ENCODE measurements around the gene ANKRD13C.

ANKRD13C gene

DNA sequence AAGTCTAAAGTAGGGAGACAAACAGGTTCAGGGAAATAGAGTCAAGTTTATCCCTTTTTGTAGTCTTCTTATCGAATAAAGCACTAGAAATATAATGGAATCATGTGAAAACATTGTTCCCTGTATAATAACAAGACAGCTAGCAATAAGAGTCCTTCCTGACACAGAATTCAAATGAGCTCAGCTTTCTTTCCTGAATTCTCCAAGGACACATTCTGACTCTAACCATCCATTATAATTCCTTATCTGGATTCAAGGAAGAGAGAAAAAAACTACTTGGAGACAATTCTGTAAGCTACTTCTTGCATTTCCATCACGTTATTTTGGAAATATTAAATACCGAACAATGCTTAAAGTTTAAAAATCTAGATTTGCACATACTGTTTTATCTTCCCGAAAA lies 58.8 kb downstream of the ANKRD13C start:
- DNase-seq (ENCODE audit: low read depth), result no peak

DNA sequence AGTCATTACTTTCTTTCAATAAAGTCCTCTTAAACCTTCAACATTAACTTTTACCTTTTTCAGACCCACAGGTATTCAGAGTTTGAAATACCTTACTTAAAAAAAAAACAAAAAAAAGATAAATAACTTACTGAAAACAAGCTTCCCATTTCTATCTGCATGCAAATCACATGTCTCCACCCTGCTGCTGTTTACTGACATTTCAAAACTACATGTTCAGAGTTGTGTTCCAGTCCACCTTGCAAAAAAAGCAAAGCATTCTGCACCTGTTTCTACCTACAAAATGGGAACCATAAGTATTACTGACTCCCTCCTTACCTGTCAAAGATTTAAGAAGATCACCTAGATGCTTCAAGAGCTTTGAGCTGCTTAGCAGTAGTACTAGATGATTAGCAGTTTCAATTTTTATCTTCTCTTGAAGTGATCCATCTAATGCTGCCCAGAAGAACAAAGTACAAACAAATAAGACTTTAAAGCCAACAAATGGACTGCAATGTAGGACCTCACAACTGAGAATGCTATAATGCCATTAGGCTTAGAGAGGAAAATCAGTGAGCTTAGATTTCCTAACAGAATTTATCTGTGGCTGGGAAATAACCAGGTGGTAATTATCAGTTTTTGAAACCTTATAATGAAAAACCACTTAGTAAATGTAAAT lies 61.2 kb downstream of the ANKRD13C start:
- DNase-seq (ENCODE audit: low read depth), result no peak

DNA sequence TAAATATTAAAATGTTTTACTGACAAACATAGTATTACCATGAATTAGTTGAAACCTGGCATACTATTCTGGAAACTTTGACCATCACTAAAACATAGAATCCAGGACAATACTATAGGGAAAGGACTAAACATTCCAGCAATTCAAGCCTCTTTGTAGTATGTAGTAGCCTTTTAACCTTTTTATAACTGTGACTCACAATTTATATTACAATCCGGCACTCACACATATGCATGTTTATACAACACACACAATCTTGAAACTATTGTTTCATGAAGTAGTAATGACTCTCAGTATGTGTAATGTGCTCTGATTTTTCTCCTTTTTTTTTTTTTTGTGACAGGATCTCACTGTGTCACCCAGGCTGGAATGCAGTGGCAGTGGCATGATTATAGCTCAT lies 64.3 kb downstream of the ANKRD13C start:
- no peak for DNase-seq (ENCODE audit: low read depth)

DNA sequence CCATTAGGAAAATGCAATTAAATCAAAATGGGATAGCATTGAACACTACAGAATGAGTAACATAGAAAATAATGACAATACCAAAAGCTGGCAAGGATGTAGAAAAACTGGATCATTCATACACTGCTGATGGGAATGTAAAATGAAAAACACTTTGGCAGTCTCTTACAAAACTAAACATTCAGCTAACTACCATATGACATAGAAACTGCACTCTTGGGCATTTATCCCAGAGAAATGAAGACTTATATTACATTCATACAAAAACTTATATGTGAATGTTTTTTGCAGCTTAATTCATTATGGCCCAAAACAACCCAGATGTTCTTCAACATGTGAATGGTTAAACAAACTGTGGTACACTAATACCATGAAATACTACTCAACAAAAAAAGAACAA lies 66.4 kb downstream of the ANKRD13C start:
- DNase-seq (ENCODE audit: low read depth), result no peak

DNA sequence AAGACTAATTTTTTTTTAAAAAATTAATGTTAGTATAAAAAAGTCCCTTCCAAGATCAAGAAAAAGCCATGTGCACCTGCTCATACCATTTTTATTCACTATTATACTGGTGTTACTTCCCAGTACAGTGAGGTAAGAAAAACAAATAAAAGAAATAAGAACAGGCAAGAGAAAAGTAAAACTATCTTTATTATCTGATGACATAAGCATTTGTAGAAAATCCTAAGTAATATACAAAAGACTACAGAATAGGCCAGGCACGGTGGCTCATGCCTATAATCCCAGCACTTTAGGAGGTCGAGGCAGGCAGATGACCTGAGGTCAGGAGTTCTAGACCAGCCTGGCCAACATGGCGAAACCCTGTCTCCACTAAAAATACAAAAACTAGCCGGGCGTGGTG lies 68.1 kb downstream of the ANKRD13C start:
- DNase-seq (ENCODE audit: low read depth), result no peak

DNA sequence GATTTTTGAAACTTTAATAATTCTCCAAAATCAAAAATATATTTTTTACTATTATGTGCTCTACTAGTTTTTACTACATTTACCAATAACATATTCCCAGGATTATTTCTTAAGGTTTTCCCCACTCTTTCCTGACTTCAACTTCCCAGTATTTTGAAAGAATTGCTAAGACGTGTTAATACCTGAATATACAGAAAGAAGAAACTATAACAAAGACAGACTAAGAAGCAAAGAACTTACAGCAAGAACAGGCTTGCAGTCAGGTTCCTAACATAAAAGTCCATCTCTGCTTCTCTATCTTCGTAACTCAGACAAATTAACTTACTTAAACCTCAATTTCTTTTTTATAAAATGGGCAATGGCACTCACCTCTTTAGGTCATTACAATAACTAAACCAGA lies 70.2 kb downstream of the ANKRD13C start:
- DNase-seq (ENCODE audit: low read depth), result no peak

DNA sequence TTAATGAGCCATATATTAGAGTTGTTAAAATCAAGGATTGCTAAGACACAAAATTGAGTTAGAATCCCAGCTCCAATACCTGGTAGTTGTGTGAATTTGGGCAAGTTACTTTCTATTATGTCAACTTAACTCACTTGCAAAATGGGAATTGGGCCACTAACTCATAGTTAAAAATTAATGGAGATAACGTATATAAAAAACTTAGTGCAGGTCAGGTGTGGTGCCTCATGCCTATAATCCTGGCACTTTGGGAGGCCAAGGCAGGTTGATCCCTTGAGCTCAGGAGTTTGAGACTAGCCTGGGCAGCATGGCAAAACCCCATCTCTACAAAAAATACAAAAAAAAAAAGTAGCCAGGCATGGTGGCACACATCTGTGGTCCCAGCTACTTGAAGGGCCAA lies 75.8 kb downstream of the ANKRD13C start:
- no peak for DNase-seq (ENCODE audit: low read depth)

DNA sequence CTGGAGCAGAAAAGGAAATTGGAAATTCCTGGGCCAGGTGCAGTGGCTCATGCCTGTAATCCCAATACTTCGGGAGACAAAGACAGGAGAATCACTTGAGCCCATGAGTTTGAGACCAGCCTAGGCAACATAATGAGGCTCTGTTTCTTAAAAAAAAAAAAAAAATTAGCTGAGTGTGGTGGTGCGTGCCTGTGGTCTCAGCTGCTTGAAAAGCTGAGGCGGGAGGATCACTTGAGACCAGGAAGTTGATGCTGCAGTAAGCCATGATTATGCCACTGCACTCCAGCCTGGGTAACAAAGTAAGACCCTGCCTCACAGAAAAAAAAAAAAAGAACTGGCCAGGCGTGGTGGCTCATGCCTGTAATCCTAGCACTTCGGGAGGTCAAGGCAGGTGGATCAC lies 76.6 kb downstream of the ANKRD13C start:
- DNase-seq (ENCODE audit: low read depth), result no peak

DNA sequence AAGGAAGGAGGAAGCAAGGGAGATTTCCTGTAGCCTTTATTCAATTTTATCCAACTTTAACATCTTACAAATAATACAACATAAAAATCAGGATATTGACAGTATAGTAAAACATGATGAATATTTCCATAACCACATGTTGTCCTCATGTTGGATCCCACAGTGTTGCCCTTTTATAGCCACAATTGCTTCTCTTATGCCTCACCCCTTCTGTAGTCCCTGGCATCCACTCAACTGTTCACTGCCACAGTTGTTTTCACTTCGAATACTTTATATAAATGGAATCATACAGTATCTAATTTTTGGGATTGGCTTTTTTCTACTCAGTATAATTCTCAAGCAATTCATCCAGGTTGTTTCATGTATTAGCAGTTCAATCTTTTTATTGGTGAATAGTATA lies 88.6 kb downstream of the ANKRD13C start:
- no peak for DNase-seq (ENCODE audit: low read depth)

DNA sequence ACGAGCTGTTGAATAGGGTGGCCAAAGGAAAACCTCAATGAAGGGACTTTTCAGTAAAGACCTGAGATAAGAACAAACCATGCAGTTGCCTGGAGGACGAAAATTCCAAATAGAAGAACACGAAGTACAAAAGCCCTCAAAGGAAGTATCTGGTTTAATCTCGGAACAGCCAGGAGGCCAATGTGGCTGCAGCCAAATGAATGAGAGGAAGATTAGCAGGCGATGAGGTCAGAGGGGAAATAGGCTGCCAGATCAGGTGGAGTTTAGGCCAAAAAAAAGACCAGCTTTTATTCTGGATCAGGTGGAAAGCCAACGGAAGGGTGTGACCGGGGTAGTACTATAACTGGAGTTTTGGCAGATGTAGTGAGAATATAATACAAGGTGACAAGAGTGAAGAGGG lies 89.7 kb downstream of the ANKRD13C start:
- no peak for DNase-seq (ENCODE audit: low read depth)

DNA sequence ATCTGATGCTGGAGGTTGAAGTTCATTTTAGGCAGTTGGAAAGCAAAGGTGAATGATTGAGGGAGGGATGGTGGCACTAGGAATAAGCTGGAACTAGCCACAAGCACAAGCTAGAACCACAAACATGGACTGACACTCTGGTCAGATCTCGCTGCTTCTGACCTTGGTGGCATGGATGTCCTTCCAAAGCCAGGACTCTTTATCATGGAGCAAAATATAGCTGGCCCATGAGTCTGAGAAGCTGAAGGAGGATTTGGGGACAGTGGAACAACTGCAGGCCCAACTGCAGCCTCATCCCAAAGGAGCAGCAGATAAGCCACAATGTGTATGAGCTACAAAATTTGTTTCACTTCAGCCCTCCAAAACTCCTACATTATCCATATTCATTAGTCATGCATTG lies 97.9 kb downstream of the ANKRD13C start:
- DNase-seq (ENCODE audit: low read depth), result no peak

DNA sequence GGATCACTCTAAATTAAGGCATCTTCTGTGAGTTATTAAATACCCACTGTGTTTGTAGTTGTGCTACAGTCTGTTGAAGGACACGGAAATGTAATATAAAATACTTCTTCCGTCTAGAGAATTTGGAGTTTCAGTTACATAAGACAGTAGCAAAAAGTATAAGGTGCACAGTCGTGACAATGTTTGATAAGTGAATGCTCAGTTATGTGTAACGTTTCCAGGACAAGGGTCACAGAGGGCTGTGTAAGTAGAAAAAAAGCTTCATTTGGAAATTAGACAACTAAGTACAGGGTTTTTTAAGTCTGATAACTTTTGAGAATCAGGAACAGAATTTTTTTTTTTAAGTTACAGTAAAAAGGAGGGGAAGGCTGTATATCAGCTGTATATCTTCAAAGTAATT lies 105.8 kb downstream of the ANKRD13C start:
- DNase-seq (ENCODE audit: low read depth), result no peak

DNA sequence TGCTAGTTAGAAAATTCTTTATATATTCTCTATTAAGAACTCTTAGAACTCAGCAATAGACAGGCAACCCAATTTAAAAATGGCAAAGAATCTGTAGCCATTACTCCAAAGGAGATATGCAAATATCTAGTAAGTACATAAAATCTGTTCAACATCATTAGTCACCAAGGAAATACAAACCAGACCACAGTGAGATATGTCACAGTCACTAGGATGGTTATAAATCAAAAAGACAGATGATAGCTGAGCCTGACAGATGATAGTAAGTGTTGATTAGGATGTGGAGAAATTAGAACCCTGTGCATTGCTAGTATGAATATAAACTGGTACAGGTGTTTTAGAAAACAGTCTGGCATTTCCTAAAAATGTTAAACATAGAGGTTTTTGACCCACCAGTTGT lies 106.8 kb downstream of the ANKRD13C start:
- DNase-seq (ENCODE audit: low read depth), result no peak

DNA sequence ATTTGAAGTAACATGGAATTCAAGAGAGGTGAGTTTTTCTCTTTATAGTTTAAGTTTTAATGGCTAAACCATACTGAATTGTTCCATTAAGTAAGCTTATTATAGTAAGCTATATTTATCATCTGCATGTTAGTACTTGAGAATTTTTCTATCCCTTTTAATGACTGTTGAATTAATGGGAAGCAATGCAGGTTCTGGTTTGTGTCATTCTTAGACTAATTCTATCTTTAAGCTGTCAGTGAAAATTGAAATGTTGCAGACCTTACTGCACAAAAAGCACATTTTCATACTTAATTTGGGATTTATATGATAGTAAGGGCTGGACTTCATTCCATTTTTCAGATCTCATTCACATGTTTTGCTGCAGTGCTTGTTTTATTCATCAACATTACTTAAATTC lies 107.4 kb downstream of the ANKRD13C start:
- DNase-seq (ENCODE audit: low read depth), result no peak

DNA sequence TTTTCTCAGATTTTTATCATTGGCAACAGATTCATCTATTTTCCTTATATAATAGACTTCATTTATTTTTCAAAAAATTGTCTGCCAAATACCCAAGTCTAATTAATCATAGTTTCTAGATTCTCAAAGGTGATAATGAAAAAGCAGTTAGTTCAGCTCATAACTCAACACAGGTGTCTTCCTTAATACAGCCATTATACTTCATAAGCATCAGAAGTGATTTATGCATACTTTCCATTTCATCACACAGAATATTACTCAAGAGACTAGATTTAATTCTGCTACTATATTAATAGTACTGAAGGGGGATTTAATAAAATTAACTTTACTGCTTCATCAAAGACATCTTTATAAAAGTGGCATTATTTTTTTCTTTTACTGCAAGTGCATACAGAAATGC lies 114.6 kb downstream of the ANKRD13C start:
- DNase-seq (ENCODE audit: low read depth), result no peak

DNA sequence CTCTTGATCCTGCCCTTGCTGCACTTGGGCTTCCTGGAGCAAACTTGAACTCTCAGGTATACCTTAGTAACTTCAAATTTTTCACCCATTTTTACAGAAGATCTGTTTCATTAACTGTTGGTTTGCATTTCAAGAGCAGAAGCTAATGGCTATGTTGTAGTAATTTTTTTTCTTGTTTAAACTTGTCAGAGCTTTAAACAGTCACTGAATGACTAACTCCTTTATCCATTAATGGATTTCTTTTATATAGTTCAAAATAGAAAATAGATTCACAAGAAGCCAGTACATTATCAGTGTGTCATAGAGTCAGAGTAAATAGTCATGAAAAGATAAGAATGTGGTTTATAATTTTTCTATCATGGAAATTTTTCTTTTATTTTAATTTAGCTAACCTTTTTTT lies 119.8 kb downstream of the ANKRD13C start:
- no peak for DNase-seq (ENCODE audit: low read depth)

DNA sequence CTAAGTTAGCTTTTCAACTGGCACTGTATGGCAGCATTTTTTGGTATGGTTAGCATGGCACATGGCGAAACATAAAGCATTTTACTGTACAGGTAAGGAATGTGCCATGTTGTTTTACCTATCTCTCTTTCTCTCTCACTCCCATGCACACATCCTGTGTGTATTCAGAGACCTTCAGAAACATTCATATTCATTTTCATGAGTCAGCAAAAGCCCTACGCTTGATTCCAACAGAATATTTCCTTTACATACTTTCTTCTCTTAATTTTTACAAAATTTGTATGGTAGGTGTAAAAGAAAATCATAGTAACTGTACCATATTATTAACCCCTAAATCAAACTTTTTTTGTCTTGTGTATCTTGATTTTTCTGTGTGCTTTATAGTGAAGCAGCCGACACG lies 123.0 kb downstream of the ANKRD13C start:
- DNase-seq (ENCODE audit: low read depth), result no peak

DNA sequence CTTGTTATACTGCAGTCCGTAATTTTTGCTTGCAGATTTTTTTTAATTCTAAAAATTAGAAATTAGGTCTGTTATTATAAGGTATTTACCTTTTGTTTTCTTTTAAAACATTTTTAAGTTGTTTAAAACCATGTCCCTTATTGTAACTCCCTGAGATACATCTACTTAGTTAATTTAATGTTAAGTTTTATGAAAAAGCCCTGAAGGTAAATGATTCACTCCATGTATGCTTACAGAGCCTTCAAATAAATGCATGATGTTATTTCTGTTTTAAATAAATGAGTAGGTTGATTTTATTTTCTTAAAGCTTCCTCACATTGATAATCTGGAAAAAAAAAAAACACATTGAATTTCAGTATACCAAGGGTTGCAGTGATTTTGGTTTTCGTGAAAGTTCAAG lies 125.9 kb downstream of the ANKRD13C start:
- no peak for DNase-seq (ENCODE audit: low read depth)

DNA sequence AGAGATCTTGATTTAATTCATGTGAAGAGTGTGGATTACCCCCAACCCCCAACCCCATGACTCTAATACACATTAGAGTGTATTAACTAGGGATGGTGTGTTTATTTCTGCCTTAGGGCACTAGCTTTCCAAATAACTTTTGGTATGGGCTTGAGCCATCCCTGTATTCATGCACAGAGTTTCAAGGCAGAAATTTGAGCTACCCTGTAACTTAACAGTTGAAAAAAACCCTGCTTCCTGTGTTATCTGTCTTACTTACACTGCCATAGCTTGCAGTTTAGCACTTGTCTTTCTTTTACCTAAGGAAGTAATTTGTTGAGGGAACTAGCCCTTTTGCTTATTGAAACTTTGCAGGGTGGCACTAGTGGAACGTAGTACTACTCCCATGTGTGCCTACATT lies 127.1 kb downstream of the ANKRD13C start:
- no peak for DNase-seq (ENCODE audit: low read depth)

DNA sequence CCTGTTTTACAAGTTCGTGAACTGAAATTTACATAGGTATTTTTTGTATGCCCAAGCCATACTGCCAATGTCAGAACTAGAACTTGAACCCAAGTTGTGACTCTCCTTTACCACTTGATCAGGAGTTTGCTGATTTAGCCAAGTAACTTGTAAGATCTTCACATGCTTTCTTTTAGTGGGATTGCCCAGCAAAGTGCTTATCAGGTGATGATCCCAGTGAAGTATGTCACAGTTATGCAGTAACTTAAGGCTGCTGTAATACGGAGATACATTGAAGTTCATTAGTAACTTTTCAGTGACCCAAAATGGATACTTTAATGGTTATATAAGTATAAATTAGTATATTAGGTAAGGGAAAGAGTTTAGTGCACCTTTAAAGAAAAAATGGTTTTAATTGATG lies 129.6 kb downstream of the ANKRD13C start:
- DNase-seq (ENCODE audit: low read depth), result no peak

DNA sequence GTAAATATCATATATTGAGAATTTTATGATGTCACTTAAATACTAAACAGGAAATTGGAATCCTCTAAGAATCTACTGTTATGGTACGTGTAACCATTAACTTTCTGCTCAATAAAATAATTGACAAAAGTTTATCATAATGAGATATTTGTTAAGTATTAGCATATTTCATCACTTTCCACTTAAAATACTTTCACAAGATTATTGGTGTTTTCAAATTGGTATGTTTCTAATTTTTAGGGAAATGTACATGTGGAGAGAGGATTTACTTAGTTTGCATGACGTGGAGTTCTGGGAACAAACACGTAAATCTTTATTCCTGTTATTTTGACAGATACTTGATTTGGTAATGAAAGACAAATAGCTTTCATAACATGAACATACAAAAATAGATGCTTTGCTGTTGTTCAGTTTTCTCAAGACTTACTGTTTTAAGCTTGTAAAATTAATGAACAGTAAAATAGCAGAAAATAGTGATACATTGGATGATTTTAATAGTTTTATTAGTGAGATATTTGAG lies 131.7 kb downstream of the ANKRD13C start:
- no peak for DNase-seq (ENCODE audit: low read depth)

DNA sequence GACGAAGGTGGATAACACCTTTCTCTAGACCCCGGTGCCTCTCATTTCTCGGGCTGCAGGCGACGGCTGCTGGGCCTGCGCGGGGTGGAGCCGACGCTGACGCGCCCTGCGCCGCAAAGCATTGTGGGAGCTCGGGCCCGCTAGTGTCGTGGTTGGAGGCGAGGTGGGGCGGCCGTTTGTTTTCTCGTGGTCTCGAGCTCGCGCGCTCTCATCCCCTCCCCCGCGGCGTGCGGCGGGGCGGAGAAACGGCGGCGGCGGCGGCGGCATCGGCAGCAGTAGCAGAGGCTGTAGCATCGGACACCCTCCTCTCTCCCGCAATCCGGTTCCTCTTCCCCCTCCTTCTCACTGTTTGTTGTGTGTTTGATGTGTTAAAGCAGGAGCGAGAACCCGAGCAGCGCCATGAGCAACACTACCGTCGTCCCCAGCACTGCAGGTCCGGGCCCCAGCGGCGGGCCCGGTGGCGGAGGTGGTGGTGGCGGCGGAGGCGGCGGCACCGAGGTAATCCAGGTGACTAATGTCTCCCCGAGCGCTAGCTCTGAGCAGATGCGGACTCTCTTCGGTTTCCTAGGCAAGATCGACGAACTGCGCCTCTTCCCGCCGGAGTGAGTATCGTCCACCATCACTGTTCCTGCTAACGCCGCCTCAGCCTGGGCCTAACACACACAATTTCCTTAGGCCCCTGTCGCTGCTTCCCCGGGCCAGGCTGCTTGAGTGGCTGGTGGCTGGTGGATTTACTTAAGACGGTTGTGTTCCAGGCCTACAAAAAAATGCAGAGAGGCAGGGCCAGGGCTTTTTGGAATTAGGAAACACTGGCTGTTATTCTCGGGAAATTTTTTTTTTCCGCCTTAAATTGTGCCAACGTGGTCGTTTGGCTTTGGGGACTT lies 133.0 kb downstream of the ANKRD13C start, which contains the start of gene SRSF11:
Gene SRSF11, plus strand, starts transcription at position 143 of the 884 bp plus-strand sequence. Its CDS starts 257 bp downstream, at position 400.
- peak; percentile 83 for DNase-seq (ENCODE audit: low read depth)

DNA sequence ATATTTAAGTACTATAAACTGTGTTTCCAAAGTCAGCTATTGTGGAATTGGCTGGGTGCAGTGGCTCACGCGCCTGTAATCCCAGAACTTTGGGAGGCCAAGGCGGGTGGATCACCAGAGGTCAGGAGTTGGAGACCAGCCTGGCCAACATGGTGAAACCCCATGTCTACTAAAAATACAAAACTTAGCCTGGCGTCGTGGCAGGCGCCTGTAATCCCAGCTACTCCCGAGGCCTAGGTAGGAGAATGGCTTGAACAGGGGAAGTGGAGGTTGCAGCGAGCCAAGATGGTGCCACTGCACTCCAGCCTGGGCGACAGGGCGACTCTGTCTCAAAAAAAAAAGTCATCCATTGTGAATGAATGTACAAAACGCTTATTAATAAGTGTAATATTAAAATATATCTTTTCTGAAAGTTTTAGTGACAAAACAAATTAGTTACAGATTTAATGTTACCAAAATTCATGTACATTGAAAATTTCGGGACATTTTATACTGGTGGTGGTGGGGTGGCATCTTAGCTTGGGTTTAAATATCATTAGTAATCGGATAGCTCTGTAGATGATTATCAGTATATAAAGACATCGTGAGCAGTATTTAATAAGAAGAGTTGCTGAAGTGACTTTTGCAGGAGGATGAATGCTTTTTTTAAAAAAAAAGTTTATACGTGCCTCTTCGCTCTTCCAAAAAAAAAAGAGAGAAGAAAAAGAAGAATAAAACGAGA lies 133.8 kb downstream of the ANKRD13C start:
- no peak for DNase-seq (ENCODE audit: low read depth)

All from CMK (cell line).